ENCODE results near the gene KLHL30. TPM values are rescaled to one million over a fixed set of nuclear protein-coding genes. Genes with fewer than 3 reads are reported as not detected.

The KLHL30 gene
- total RNA-seq, 3 donors from 2014 or later = 0.15 to 0.98 (median 0.32) TPM

DNA sequence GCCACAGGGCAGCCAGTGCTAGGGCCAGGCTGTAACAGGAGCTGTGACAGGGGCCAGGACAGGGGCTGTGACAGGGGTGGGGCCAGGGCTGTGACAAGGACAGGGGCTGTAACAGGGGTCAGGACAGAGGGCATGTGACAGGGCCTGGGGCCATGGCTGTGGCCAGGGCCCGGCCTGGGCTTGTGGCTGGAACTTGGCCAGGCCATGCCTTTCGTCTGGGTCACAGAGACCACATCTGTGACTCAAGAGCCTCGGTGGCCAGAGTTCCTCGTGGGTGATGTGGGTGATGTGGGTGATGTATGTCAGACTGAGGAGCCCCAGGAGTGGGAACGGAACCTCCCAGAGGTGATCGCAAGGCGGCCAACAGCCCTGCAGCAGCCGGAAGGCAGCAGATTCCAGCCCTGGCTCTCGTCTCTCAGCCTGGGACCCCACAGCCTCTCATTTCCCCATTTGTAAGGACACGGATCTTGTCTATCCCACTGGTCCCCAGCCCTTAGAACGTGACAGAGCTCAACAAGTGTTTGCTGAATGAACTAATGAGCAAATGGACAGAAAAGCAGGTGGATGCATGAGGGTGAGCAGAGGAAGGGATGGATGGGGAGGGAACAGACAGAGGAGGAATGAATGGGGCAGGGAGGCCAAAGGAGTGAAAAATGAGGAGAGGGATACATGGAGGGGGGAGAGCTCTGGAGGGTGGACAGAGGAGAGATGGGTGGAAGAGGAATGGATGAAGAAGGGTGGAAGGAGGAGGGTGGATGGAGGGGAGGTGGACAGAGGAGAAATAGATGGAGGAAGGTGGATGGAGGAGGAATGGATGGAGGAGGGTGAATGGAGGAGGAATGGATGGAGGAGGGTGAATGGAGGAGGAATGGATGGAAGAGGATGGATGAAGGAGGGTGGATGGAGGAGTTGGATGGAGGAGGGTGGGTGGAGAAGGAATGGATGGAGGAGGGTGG lies 21.0 kb upstream of the KLHL30 start:
- Histone ChIP-seq H3K27me3 (peaks cover 0 to 22% of the 10 kb centered on the region in 2 donors), H3K36me3 (no peaks in the 10 kb centered on the region), H3K4me1 (no peaks in the 10 kb centered on the region), H3K27ac (no peak overlapping the region), H3K4me3 (no peak overlapping the region), H3K9me3 (peaks cover 0 to 4% of the 10 kb centered on the region in 2 donors)
- intact Hi-C loops (cut with DNase I; ENCODE audit: low total_unique reads) = loop anchor here (5.0 kb wide), 1 partner anchor 530 kb away; no protein-coding TSS in a partner anchor
- TF ChIP-seq POLR2A (IDR thresholded peaks at IDR 0.05) = no peak
- TF ChIP-seq, protein P1, sequence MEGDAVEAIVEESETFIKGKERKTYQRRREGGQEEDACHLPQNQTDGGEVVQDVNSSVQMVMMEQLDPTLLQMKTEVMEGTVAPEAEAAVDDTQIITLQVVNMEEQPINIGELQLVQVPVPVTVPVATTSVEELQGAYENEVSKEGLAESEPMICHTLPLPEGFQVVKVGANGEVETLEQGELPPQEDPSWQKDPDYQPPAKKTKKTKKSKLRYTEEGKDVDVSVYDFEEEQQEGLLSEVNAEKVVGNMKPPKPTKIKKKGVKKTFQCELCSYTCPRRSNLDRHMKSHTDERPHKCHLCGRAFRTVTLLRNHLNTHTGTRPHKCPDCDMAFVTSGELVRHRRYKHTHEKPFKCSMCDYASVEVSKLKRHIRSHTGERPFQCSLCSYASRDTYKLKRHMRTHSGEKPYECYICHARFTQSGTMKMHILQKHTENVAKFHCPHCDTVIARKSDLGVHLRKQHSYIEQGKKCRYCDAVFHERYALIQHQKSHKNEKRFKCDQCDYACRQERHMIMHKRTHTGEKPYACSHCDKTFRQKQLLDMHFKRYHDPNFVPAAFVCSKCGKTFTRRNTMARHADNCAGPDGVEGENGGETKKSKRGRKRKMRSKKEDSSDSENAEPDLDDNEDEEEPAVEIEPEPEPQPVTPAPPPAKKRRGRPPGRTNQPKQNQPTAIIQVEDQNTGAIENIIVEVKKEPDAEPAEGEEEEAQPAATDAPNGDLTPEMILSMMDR (IDR thresholded peaks at IDR 0.05) = no peak
- no peak for TF ChIP-seq POLR2AphosphoS5 (IDR thresholded peaks at IDR 0.05)
- DNase-seq (ENCODE audit: low spot score in 2 of 2) = no peak

DNA sequence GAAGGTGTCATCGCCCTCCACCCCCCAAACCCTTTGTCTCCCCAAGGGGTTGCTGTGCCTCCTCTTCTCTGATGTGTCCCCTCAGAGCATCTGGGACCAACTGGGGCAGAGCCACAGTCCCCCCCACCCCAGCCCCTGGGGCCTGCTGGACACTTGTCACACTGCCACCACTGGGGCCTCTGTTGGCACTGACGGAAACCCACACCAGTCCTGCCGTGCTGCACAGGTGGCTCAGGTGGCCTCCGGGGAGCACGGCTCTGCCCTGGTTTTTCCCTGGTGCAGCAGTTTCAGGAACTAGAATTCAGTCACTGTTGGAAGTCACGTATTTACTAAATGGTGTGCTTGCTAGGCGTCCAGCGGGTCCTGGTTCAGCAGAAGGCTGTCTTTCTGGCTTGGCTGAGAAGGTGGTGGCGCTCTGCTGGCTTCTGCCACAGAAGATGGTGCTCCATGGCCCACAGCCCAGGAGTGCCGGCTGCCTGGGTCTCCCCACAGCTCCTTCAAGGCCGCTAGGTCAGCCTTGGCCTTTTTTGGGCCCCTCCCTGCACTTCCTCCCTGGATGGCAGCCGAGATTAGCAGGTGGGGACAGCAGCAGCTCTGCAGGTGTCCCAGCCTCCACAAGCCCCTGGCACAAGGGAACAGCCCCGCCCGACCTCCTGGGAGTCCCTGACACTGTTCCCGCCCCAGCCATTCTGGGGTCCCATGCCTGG lies 18.6 kb upstream of the KLHL30 start:
- Histone ChIP-seq H3K4me3 (no peak overlapping the region), H3K4me1 (no peaks in the 10 kb centered on the region), H3K27ac (no peak overlapping the region), H3K36me3 (no peaks in the 10 kb centered on the region), H3K27me3 (peaks cover 0 to 22% of the 10 kb centered on the region in 2 donors), H3K9me3 (no peaks in the 10 kb centered on the region)
- intact Hi-C loops (cut with DNase I; ENCODE audit: low total_unique reads) = loop anchor here (5.0 kb wide), 1 partner anchor 533 kb away; no protein-coding TSS in a partner anchor
- DNase-seq (ENCODE audit: low spot score in 2 of 2) = no peak
- TF ChIP-seq POLR2A (IDR thresholded peaks at IDR 0.05) (no peak), POLR2AphosphoS5 (IDR thresholded peaks at IDR 0.05) (no peak)
- TF ChIP-seq, protein P1 (IDR thresholded peaks at IDR 0.05) = no peak

DNA sequence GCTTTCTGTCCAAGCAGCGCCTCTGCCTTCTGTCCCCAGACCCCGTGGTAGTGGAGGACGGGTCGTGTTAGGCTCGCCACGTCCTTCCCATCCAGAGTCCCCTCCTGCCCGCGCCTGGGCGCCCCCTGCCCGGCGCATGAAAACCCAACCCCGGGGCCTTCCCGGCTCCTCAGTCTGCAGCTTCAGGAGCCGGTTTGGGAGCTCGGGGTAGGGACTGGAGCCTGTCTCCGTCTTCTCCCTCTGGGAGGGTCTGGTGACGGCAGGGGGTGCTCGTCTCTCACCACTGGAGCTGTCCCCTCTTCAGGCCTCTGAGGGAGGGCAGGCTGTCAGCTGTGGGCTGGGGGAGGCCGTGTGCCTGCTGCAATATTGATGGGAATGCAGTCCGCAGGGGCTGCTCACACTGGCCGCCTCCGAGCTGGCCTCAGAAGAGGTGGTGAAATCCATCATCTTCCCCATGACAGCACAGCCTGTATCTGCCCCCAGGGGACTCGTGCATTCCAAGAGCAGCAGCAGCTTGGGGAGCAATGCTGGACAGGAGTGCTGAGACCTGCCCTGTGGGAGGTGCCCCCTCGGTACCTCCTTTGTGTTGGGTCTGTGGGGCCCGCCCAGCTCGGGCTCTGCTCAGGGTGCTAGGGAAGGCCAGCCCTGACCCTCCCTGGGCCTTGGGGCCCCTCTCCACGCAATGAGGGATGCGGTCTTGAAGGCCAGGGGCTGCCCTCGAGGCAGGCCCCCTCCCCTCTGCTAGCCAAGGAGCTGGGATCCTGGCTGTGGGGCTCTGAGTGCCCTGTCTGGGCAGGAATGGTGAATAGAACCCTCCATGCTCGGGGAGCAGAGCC lies 17.8 kb upstream of the KLHL30 start:
- Histone ChIP-seq H3K36me3 (no peaks in the 10 kb centered on the region), H3K27ac (no peak overlapping the region), H3K9me3 (no peaks in the 10 kb centered on the region), H3K27me3 (peaks cover 0 to 22% of the 10 kb centered on the region in 2 donors), H3K4me1 (no peaks in the 10 kb centered on the region), H3K4me3 (no peak overlapping the region)
- intact Hi-C loops (cut with DNase I; ENCODE audit: low total_unique reads) = no loop called here
- DNase-seq (ENCODE audit: low spot score in 2 of 2) = no peak
- TF ChIP-seq POLR2A (IDR thresholded peaks at IDR 0.05) (no peak), POLR2AphosphoS5 (IDR thresholded peaks at IDR 0.05) (no peak)
- TF ChIP-seq, protein P1 (IDR thresholded peaks at IDR 0.05) = no peak

DNA sequence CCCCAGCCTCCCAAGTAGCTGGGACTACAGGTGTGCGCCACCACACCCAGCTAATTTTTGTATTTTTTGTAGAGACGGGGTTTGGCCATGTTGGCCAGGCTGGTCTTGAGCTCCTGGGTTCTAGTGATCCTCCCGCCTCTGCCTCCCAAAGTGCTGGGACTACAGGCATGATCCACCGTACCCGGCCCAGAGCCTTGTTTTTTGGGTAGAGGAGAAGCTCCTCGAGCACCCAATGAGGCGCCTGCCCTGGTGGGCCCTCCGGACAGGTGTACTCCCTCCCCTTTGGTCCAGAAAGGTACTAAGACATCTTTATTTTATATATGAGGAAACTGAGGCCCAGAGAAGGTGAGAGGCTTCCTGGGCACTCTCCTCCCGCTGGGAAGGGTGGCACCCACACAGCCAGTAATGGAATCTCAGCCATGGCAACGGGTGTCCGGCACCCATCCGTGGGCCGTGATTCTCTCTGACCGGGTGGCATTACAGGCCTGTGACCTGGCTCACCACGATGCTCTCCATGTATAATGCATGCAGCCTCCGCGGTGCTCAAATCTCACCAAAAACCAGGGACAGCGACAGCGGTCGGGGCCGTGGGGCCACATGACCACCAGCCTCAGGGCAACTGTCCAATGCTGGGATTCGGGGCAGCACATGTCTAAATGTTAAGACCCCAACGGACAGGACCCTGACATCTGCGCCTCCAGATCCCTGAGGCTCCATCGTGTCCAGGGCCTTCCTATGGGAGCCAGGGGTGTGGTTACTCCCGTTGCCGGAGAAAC lies 16.8 kb upstream of the KLHL30 start:
- no peaks in the 10 kb centered on the region for H3K36me3 ChIP-seq
- intact Hi-C loops (cut with DNase I; ENCODE audit: low total_unique reads) = no loop called here
- H3K27ac ChIP-seq = no peak overlapping the region
- H3K4me3 ChIP-seq = no peak overlapping the region
- no peak for DNase-seq (ENCODE audit: low spot score in 2 of 2)
- peaks cover 0 to 16% of the 10 kb centered on the region in 2 donors for H3K27me3 ChIP-seq
- no peak for TF ChIP-seq POLR2AphosphoS5 (IDR thresholded peaks at IDR 0.05)
- TF ChIP-seq, protein P1 (IDR thresholded peaks at IDR 0.05) = no peak
- no peak for TF ChIP-seq POLR2A (IDR thresholded peaks at IDR 0.05)
- H3K4me1 ChIP-seq = no peaks in the 10 kb centered on the region
- H3K9me3 ChIP-seq = no peaks in the 10 kb centered on the region

Data from breast epithelium (tissue), 4 donors.